ENCODE data around the gene SUFU. TPM values are rescaled to one million over a fixed set of nuclear protein-coding genes. Genes with fewer than 3 reads are reported as not detected.
A peak's percentile ranks its signal among the peaks of the same experiment; 100 is the strongest.

SUFU gene
- total and polyA plus RNA-seq, 2 of the 13 experiments (the other 11 are each of a cell fraction or from before 2014, with no cell fraction given) = 2.9 to 5.5 TPM

DNA sequence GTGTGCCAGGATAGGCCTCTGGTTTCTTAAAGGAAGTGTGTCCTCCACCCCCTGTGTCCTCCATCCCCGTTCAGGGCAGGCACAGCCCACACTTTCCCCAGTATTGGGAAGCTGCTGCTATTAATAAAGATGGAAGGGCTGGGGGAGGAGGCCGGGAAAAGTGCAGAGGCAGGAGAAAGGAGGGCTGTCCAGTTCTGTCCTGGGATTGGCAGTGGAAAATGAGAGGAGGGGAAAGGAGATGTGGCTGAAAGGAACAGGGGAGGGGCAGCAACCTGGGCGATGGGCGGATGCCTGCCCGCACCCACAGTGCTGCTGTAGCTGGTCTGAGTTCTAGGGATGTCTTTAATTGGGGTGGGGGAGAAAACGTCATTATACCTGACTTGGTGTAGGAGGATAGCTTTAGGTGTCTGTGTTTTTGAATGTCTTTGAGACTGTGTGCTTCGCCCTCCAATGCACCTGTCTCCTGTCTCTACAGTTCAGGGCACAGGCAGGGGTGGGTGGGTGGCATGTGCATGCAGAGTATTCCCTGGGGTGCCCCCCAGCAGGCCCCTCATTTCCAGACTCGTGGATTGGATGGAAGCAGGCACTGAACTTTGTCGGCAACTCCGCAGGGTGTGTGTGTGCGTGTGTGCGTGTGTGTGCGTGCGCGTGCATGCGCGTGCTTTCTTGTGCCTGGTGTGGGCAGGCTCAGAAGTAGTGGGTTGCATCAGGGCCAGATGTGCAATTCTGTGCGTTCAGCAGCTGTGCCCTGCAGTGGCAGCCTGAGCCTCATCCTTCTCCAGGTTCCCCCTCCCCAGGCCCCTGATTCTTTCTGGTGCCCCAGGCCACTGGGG, 143.1 kb downstream of the SUFU start (continued):
- TF ChIP-seq, protein P1, sequence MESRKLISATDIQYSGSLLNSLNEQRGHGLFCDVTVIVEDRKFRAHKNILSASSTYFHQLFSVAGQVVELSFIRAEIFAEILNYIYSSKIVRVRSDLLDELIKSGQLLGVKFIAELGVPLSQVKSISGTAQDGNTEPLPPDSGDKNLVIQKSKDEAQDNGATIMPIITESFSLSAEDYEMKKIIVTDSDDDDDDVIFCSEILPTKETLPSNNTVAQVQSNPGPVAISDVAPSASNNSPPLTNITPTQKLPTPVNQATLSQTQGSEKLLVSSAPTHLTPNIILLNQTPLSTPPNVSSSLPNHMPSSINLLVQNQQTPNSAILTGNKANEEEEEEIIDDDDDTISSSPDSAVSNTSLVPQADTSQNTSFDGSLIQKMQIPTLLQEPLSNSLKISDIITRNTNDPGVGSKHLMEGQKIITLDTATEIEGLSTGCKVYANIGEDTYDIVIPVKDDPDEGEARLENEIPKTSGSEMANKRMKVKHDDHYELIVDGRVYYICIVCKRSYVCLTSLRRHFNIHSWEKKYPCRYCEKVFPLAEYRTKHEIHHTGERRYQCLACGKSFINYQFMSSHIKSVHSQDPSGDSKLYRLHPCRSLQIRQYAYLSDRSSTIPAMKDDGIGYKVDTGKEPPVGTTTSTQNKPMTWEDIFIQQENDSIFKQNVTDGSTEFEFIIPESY (CRISPR knock-in tag; IDR thresholded peaks at IDR 0.05) = peak; percentile 97
- TF ChIP-seq ZNF17 (CRISPR knock-in tag; IDR thresholded peaks at IDR 0.05) (no peak), ZNF496 (CRISPR knock-in tag; IDR thresholded peaks at IDR 0.05; ENCODE audit: insufficient replicate concordance) (no peak), HNRNPL (IDR thresholded peaks at IDR 0.05; ENCODE audit: low read depth, low read length) (peak; percentile 62; the same call in 1 of the 2 replicates), EHMT2 (IDR thresholded peaks at IDR 0.05; ENCODE audit: borderline replicate concordance, low read depth, low read length) (no peak), HOXA5 (CRISPR knock-in tag; IDR thresholded peaks at IDR 0.05) (no peak)

DNA sequence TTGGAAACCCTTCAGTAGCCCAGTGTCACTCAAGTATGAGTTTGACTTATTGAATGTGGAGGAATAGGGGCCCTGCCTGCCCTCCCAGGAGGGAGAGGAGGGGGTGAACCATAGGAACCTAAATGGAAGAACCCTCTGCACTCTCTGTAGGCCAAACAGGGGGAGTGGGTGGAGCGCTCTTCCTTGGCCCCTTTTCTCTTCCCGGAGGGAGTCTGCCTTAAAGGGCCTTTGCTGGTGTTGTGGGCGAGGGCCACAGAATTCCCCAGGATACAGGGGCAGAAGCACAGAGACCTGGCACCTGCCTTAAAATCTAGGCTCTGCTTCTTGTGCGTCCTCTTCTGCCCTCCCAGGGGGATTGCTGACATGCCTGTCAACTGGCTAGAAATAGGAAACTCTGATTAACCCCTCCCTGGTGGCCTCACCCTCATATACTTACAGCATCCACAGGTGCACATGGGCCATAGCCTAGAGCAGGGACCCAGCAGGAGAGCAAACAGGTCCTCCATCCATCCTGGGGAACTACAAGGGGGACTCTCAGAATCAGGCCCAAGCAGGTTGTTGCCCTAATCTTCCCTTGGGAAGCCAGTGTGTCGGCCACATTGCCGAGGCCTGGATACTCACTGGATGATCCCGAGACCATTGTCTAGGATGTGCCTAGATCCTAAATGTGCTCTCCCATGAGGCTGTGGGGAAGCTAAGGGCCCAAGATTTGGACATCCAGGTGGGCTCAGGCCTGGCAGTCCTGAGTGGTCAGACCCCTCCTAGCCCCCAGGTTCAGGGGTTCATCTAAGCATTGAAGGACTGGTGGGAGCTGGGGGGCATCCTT, 143.9 kb downstream of the SUFU start:
- DNase-seq (ENCODE audit: low spot score) = no peak
- no peak for ATAC-seq
- 85% methylated on average over 4 of the region's 7 CpGs for WGBS (ENCODE audit: low lambda C conversion rate)
- peaks cover 26 to 45% of the 10 kb centered on the region in 2 experiments; a peak in 4 of 5 replicates for H3K36me3 ChIP-seq (replicated peaks in 1 of 2; ENCODE audit: control insufficient read depth in 1 of 2, insufficient read depth in 2 of 2, low read length in 2 of 2)
- peak overlapping the region; percentile 90 for H3K4me2 ChIP-seq (ENCODE audit: low read depth, low read length)
- no peak overlapping the region for H3K27ac ChIP-seq (ENCODE audit: extremely low read length, insufficient read depth, low read length)
- H3K9me3 ChIP-seq (ENCODE audit: low read length) = no peaks in the 10 kb centered on the region
- TF ChIP-seq RBFOX2 (IDR thresholded peaks at IDR 0.05; ENCODE audit: low read depth, low read length) (peak; percentile 2; the same call in 1 of the 2 replicates), ZNF780A (CRISPR knock-in tag; IDR thresholded peaks at IDR 0.05) (no peak), ONECUT2 (CRISPR knock-in tag; IDR thresholded peaks at IDR 0.05) (no peak), AGO1 (IDR thresholded peaks at IDR 0.05; ENCODE audit: low read depth, low read length, poor library complexity, severe bottlenecking) (no peak), CEBPG (CRISPR knock-in tag; IDR thresholded peaks at IDR 0.05) (0 out of 2 replicates have a peak, but pooled peaks have one; percentile 1)
- TF ChIP-seq, protein P2, sequence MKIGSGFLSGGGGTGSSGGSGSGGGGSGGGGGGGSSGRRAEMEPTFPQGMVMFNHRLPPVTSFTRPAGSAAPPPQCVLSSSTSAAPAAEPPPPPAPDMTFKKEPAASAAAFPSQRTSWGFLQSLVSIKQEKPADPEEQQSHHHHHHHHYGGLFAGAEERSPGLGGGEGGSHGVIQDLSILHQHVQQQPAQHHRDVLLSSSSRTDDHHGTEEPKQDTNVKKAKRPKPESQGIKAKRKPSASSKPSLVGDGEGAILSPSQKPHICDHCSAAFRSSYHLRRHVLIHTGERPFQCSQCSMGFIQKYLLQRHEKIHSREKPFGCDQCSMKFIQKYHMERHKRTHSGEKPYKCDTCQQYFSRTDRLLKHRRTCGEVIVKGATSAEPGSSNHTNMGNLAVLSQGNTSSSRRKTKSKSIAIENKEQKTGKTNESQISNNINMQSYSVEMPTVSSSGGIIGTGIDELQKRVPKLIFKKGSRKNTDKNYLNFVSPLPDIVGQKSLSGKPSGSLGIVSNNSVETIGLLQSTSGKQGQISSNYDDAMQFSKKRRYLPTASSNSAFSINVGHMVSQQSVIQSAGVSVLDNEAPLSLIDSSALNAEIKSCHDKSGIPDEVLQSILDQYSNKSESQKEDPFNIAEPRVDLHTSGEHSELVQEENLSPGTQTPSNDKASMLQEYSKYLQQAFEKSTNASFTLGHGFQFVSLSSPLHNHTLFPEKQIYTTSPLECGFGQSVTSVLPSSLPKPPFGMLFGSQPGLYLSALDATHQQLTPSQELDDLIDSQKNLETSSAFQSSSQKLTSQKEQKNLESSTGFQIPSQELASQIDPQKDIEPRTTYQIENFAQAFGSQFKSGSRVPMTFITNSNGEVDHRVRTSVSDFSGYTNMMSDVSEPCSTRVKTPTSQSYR (CRISPR knock-in tag; IDR thresholded peaks at IDR 0.05; ENCODE audit: borderline replicate concordance) = no peak
- peak overlapping the region; percentile 90; the same call in 1 of the 2 replicates for H3K9ac ChIP-seq (ENCODE audit: insufficient read depth, low read depth, low read length)
- no peaks in the 10 kb centered on the region for H3K27me3 ChIP-seq (ENCODE audit: control insufficient read depth in 1 of 2, insufficient read depth in 2 of 2, low read length in 2 of 2)
- BruUV-seq (replicated peaks) = no TSS peak
- no peak for FAIRE-seq
- H2AFZ ChIP-seq (ENCODE audit: low read length) = no peak overlapping the region
- H3K4me3 ChIP-seq (replicated peaks in 1 of 3; ENCODE audit: insufficient read depth in 1 of 3, low read depth in 2 of 3, low read length in 3 of 3) = peak overlapping the region; percentile 69 to 85 (median 82)
- in situ Hi-C loops (cut with HindIII; ENCODE audit: extremely low pct_ligation_motif_present, low pct_unique_long_range_greater_than_20kb) = no loop called here
- ChIA-PET CTCF (ENCODE audit: low intra/inter-chr PET ratio, low total read pairs) (no interaction called here), POLR2A (interaction anchor here (1.0 to 4.1 kb wide), 3 partner anchors 12 to 18 kb away, joined by 3 to 86 read pairs (median 72); no protein-coding TSS in a partner anchor)
- peaks cover 44% of the 10 kb centered on the region for H3K4me1 ChIP-seq (ENCODE audit: insufficient read depth, low read length)
- H3K79me2 ChIP-seq (ENCODE audit: insufficient read depth, low read length) = peaks cover 84% of the 10 kb centered on the region
- H4K20me1 ChIP-seq (ENCODE audit: insufficient read depth, low read length) = peaks cover 69% of the 10 kb centered on the region
- intact Hi-C loops (cut with micrococcal nuclease; ENCODE audit: unreplicated experiment) = loop anchor here (5.0 kb wide), 1 partner anchor 145 kb away; the partner anchor contains the start of genes ACTR1A and SUFU

Measured in HepG2 (cell line).